OCI-LY3 (cell line): ENCODE results near the gene RSKR.
"Not testable (repeated sequence)": the region's sequence is repeated elsewhere in the genome, so short reads cannot be mapped to it uniquely, and the experiment has no call there.

Experiments used
- H2AFZ ChIP-seq: fragments of 200-600, 300-600 bp; shearing (Covaris generic); 2 replicates; pipeline ENCODE4 v1.6.0; 2014; ENCODE audit warnings: antibody characterized with exemption, low read depth, low read length
- H3K27ac ChIP-seq: fragments of 200-600, 300-600 bp; sonication (generic); 2 replicates; pipeline ENCODE4 v1.5.1; 2014; ENCODE audit warnings: mild to moderate bottlenecking, low read length, moderate library complexity, mixed read lengths
- H3K27me3 ChIP-seq: fragments of 200-600, 300-600 bp; sonication (generic); 2 replicates; pipeline ENCODE4 v1.6.1; 2014; ENCODE audit warnings: low read depth, low read length, mixed read lengths
- H3K36me3 ChIP-seq: fragments of 200-600, 300-600 bp; sonication (generic); replicated peaks from 2 replicates; pipeline ENCODE3; 2014; ENCODE audit warnings: low read depth, low read length, mixed read lengths
- H3K4me1 ChIP-seq: fragments of 300-600, 200-600 bp; sonication (generic); 2 replicates; pipeline ENCODE4 v1.6.1; 2014; ENCODE audit warnings: low read length, mixed read lengths
- H3K4me2 ChIP-seq: fragments of 200-600, 300-600 bp; sonication (generic); 2 replicates; pipeline ENCODE4 v1.6.1; 2014; ENCODE audit warnings: low read length, mixed read lengths
- H3K4me3 ChIP-seq: fragments of 300-600, 200-600 bp; sonication (generic); 2 replicates; pipeline ENCODE4 v1.5.1; 2014; ENCODE audit warnings: antibody characterized with exemption, mild to moderate bottlenecking, low read length, moderate library complexity
- H3K79me2 ChIP-seq: fragments of 300-600, 200-600 bp; shearing (Covaris generic); 2 replicates; pipeline ENCODE4 v1.6.1; 2014; ENCODE audit warnings: mild to moderate bottlenecking, low read length, mixed read lengths
- H3K9ac ChIP-seq: fragments of 300-600, 200-600 bp; shearing (Covaris generic); 2 replicates; pipeline ENCODE4 v1.6.0; 2014; ENCODE audit warnings: mild to moderate bottlenecking, low read length, moderate library complexity
- H3K9me3 ChIP-seq: fragments of 200-600, 300-600 bp; shearing (Covaris generic); 2 replicates; pipeline ENCODE4 v1.6.1; 2014; ENCODE audit warnings: low read length, mixed read lengths; ENCODE audit not compliant: insufficient read depth
- H4K20me1 ChIP-seq: fragments of 200-600, 300-600 bp; sonication (generic); 2 replicates; pipeline ENCODE4 v1.6.1; 2016; ENCODE audit warnings: low read length, mixed read lengths; ENCODE audit not compliant: insufficient read depth
- EZH2phosphoT487 ChIP-seq: fragments of 200-600 bp; shearing (Covaris generic); IDR thresholded peaks from 2 replicates; pipeline ENCODE4 v1.6.1; 2018; ENCODE audit warnings: antibody characterized with exemption, mixed run types, low read depth
- TF ChIP-seq, protein P1 (sequence below): fragments of 200-600, 300-600 bp; sonication (generic); IDR thresholded peaks from 2 replicates; pipeline ENCODE4 v1.5.1; 2014; ENCODE audit warnings: antibody characterized with exemption, low read length, low read depth

The RSKR gene

GRCh38 chr17:28658766-28659496 lies 44.9 kb upstream of the RSKR start:
- peaks cover 18% of the 10 kb centered on the region for H3K4me1 ChIP-seq
- not testable (repeated sequence) for H3K4me2 ChIP-seq, H2AFZ ChIP-seq, H3K27ac ChIP-seq, H3K9ac ChIP-seq, H3K9me3 ChIP-seq, H4K20me1 ChIP-seq, H3K27me3 ChIP-seq, H3K4me3 ChIP-seq
- peaks cover 25% of the 10 kb centered on the region for H3K36me3 ChIP-seq
- H3K79me2 ChIP-seq: peaks cover 63% of the 10 kb centered on the region

DNA sequence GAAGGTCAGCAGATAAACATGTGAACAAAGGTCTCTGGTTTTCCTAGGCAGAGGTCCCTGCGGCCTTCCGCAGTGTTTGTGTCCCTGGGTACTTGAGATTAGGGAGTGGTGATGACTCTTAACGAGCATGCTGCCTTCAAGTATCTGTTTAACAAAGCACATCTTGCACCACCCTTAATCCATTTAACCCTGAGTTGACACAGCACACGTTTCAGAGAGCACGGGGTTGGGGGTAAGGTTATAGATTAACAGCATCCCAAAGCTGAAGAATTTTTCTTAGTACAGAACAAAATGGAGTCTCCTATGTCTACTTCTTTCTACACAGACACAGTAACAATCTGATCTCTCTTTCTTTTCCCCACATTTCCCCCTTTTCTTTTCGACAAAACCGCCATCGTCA lies 44.4 kb upstream of the RSKR start:
- H3K27me3 ChIP-seq, H3K4me2 ChIP-seq, H4K20me1 ChIP-seq, H2AFZ ChIP-seq, H3K27ac ChIP-seq, H3K9me3 ChIP-seq, H3K4me3 ChIP-seq, H3K9ac ChIP-seq: not testable (repeated sequence)
- H3K36me3 ChIP-seq: peaks cover 23% of the 10 kb centered on the region
- peaks cover 57% of the 10 kb centered on the region for H3K79me2 ChIP-seq
- peaks cover 15% of the 10 kb centered on the region for H3K4me1 ChIP-seq

DNA sequence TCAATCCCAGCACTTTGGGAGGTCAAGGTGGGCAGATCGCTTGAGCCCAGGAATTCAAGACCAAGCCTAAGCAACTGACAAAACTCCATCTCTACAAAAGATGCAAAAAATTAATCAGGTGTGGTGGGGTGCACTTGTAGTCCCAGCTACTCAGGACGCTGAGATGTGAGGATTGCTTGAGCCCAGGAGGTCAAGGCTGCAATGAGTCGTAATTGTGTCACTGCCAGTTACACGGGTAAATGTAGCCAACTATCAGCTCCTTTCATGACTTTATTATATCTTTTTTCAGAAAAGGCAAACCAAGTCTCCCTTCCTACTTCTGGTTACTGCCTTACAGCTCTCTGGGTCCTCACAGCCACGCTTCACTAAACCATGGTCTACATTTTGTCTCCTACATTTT lies 43.8 kb upstream of the RSKR start:
- no peaks in the 10 kb centered on the region for H3K9me3 ChIP-seq
- no peak overlapping the region for H3K4me2 ChIP-seq
- H3K36me3 ChIP-seq: peaks cover 23% of the 10 kb centered on the region
- H3K4me1 ChIP-seq: peaks cover 9% of the 10 kb centered on the region
- H4K20me1 ChIP-seq: no peaks in the 10 kb centered on the region; the same call in 1 of the 2 replicates
- no peak overlapping the region for H3K27ac ChIP-seq
- H2AFZ ChIP-seq: no peak overlapping the region
- H3K9ac ChIP-seq: no peak overlapping the region
- peaks cover 56% of the 10 kb centered on the region for H3K79me2 ChIP-seq
- H3K4me3 ChIP-seq: no peak overlapping the region
- TF ChIP-seq, protein P1, sequence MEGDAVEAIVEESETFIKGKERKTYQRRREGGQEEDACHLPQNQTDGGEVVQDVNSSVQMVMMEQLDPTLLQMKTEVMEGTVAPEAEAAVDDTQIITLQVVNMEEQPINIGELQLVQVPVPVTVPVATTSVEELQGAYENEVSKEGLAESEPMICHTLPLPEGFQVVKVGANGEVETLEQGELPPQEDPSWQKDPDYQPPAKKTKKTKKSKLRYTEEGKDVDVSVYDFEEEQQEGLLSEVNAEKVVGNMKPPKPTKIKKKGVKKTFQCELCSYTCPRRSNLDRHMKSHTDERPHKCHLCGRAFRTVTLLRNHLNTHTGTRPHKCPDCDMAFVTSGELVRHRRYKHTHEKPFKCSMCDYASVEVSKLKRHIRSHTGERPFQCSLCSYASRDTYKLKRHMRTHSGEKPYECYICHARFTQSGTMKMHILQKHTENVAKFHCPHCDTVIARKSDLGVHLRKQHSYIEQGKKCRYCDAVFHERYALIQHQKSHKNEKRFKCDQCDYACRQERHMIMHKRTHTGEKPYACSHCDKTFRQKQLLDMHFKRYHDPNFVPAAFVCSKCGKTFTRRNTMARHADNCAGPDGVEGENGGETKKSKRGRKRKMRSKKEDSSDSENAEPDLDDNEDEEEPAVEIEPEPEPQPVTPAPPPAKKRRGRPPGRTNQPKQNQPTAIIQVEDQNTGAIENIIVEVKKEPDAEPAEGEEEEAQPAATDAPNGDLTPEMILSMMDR: no peak
- no peak for TF ChIP-seq EZH2phosphoT487
- no peaks in the 10 kb centered on the region for H3K27me3 ChIP-seq

DNA sequence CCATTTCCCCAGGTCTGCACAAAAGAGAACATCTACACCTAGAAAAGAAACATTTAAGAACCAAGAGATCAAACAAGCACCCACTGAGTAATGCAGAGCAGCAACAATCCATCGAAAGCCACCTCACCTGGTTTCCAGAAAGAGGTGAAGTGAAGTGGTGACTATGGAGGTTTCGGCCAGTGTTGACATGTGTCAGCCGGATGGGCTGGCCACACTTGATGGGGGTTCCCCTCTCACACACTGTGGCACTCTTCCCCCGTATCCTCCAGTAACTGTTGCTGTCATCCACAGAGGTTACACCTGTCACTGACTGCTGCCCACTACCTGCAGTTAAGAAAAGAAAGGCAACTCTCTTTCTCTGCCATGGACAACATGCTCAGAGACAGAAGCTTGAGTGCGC lies 41.2 kb upstream of the RSKR start:
- Histone ChIP-seq H3K9me3 (no peaks in the 10 kb centered on the region), H3K4me2 (no peak overlapping the region), H3K36me3 (peaks cover 24% of the 10 kb centered on the region), H2AFZ (no peak overlapping the region), H3K4me1 (no peaks in the 10 kb centered on the region), H3K9ac (no peak overlapping the region), H3K4me3 (no peak overlapping the region), H3K79me2 (peaks cover 30% of the 10 kb centered on the region), H3K27ac (no peak overlapping the region), H3K27me3 (no peaks in the 10 kb centered on the region), H4K20me1 (no peaks in the 10 kb centered on the region)
- TF ChIP-seq, protein P1: no peak
- no peak for TF ChIP-seq EZH2phosphoT487

DNA sequence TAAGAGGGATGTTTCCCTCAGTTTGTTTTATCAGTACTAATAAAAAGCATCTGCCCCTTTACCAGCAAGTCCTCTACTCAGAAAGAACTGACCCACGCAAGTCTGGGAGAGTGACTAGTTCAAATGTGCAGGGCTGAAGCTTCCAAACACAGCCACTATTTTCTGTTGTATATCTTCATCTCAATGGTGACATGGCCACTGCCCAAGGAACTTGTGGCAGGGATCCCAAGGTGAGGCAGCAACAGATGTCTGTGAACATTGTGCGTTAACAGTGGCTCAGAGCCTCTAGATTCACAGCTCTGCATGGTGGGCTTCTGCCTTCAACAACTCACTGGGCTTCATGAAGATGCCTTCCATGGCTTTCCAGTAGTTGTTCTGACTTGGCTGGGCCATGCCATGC lies 34.7 kb upstream of the RSKR start:
- Histone ChIP-seq H3K4me3 (no peak overlapping the region), H3K27me3 (no peaks in the 10 kb centered on the region), H4K20me1 (peaks cover under 1% of the 10 kb centered on the region; the same call in 1 of the 2 replicates), H3K9ac (no peak overlapping the region), H3K4me2 (no peak overlapping the region), H2AFZ (no peak overlapping the region), H3K4me1 (peaks cover 19% of the 10 kb centered on the region), H3K79me2 (peaks cover 19% of the 10 kb centered on the region), H3K27ac (no peak overlapping the region), H3K9me3 (no peaks in the 10 kb centered on the region), H3K36me3 (peaks cover 11% of the 10 kb centered on the region)
- no peak for TF ChIP-seq EZH2phosphoT487
- TF ChIP-seq, protein P1: no peak
